ENCODE measurements around the gene PORCN.
A peak's percentile ranks its signal among the peaks of the same experiment; 100 is the strongest.

PORCN gene

GRCh38 chrX:48508400-48509244 is at the start of gene PORCN:
Gene PORCN (plus strand): TSS chrX:48508992. CDS start chrX:48509821, 829 bp downstream.
- DNase-seq, result peak; percentile 25

DNA sequence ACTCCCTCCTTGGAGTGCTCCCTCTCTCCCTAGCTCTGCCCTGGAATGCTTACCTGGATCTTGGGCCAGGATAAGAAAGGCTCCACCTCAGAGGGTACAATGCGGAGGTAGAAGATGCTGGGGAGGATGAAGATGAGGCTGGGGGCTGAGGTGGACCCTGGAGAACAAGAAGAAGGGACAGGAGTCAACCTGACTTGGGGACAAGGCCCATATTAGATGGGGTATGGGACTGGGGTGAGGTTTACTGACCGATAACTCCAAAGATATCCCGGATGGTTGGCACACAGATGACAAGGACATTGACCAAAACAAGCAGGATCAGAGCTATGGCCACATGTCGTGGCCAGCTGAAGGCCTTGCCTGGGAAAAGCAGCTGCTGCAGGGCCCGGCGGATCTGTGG is 49.3 kb upstream of the PORCN start:
- DNase-seq, result no peak

DNA sequence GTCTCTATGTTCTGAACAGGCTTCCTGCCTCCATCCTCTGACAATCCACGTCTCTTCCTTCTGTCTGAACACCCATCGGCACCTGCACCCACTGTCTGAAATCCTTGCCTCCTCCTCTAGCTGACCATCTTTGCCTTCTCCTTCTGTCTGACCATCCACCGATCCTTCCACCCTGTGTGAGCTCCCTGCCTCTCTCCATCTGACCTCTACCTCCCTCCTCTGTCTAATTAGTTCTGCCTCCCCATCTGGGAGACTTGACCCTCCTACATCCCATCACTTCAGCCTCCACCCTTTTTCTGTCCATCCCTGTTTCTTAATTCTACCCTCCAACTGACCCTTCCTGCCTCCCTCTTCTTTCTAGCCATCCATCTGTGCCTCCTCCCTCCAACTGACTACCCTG is 48.8 kb upstream of the PORCN start:
- DNase-seq, result no peak

DNA sequence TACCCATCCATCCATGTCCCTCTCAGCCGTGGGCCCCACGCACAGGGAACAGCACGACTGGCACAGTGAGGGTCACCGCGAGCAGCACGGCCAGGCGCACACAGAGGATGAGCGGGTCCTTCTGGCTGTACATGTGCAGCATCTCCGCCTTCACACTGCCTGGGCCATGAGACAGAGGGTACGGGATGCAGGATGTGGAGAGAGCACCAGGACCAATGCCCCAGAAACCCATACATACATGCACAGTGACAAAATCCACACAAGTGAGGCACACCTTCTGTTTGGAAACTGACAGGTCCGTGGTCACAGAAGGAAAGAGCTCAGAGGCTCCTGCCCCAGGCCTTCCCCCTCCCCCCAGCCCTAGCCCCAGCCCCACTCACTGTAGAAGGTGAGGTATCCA is 48.2 kb upstream of the PORCN start:
- DNase-seq, result no peak

- DNase-seq, result no peak
Observed at GRCh38 chrX:48461830-48462229, 47.0 kb upstream of the PORCN start.

DNA sequence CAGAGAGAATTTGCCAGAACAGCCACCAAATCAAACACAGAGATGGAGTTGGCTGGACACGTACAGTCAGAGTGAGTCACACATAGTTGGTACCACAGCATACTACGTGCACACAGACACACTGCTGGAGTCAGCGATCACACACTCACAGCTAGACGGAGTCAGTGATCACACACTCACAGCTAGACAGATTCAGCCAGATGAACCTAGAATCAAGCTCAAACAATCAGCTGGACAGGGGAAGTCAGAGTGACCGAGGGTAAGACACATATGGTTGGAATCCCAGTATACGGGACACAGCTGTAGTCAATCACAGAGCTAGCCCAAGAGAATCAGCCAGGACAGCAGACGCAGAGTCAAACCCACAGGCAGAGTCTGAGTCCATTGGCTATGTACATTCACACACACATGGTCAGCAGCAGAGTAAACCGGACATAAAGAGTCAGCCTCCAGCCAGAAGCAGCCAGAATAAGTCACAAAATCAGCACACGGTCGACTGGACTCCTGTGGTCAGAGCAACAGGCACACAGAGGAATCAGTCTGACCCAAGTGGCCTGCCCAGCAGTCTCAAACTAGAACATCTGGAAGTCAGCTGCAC is 43.4 kb upstream of the PORCN start:
- no peak for DNase-seq

- DNase-seq, result no peak
Observed at GRCh38 chrX:48466696-48467095, 42.1 kb upstream of the PORCN start.

- no peak for DNase-seq
Observed at GRCh38 chrX:48467281-48467761, 41.5 kb upstream of the PORCN start.

DNA sequence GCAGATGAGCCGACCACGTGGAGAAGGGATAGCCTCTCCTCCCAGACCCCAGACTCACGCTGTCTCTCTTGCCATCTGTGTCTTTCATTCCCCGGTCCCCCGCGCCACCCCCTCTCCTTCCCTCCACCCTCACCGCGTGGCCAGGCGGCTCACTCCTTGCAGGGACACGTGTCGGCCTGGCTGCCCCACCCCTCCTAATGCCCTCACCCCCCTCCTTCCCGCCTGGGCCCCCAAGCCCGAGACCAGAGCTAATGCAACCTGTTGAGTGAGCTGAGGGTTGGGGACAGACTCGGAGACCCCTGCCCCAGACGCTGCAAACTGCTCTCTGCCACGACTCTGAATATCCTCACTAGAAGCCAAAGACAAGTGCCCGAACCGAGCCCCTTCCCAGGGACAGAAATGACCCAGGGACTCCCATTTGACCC is 40.5 kb upstream of the PORCN start:
- DNase-seq, result no peak

- no peak for DNase-seq
Observed at GRCh38 chrX:48468693-48469691, 39.8 kb upstream of the PORCN start.

DNA sequence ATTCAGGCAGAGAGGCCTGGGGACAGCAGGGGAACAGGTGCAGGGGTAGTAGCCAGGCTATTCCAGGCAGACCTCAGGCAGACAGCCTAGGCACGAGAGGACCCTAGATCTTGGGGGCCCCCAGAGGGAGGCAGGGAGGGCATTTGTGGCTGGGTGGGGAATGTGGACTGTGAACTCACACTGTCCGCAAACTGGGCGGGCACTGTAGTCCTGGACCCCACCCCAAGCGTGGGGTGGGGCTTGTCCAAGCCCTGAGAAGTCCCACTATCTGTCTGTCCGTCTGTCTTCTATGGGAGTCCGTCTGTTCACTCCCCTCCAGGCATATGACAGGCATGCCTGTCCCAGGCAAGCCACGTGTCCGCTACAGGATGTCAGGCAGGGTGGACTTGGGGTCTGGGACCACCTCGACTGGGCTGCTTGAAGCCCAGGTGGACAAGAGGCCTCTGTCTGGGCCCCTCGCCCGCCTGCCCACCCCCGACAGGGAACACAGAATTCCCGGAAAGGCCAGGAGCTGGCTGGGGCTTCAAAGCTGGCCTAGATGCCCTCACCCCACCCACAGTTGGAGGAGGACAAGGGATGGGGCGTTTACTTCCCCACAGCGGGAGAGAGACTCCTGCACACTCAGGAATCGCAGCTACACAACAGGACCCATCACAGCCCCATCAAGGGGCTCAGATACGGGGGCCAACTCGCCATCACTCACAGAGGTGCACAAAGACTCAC is 38.5 kb upstream of the PORCN start, which contains the start of gene SLC38A5:
SLC38A5 (minus strand) TSS at position 151 of the 723 bp plus-strand sequence. CDS start 2,336 bp downstream, outside the sequence.
- no peak for DNase-seq

GRCh38 chrX:48470833-48471118 is 38.0 kb upstream of the PORCN start:
- no peak for DNase-seq

- DNase-seq, result no peak
Observed at GRCh38 chrX:48471504-48471903, 37.3 kb upstream of the PORCN start.

GRCh38 chrX:48472225-48472624 is 36.6 kb upstream of the PORCN start:
- DNase-seq, result no peak

- DNase-seq, result no peak
Observed at GRCh38 chrX:48472851-48473703, 35.7 kb upstream of the PORCN start.

DNA sequence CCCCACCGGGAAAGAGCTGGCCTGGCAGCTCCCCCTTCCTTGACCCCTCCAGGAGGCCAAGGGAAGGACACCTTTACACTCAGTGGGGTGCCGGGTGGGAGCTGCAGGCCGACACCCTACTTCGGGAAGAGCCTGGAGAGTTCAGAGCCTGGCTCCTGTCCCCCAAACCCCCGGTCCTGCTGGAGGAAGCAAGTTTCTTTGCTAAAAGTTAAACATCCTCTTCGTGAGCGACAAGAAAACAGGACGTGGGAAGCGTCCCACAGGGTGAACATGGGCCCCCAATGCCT is 35.1 kb upstream of the PORCN start:
- DNase-seq, result no peak

- DNase-seq, result no peak
Observed at GRCh38 chrX:48474127-48474526, 34.7 kb upstream of the PORCN start.

- DNase-seq, result no peak
Observed at GRCh38 chrX:48474581-48474980, 34.2 kb upstream of the PORCN start.

GRCh38 chrX:48475296-48475695 is 33.5 kb upstream of the PORCN start:
- DNase-seq, result no peak

DNA sequence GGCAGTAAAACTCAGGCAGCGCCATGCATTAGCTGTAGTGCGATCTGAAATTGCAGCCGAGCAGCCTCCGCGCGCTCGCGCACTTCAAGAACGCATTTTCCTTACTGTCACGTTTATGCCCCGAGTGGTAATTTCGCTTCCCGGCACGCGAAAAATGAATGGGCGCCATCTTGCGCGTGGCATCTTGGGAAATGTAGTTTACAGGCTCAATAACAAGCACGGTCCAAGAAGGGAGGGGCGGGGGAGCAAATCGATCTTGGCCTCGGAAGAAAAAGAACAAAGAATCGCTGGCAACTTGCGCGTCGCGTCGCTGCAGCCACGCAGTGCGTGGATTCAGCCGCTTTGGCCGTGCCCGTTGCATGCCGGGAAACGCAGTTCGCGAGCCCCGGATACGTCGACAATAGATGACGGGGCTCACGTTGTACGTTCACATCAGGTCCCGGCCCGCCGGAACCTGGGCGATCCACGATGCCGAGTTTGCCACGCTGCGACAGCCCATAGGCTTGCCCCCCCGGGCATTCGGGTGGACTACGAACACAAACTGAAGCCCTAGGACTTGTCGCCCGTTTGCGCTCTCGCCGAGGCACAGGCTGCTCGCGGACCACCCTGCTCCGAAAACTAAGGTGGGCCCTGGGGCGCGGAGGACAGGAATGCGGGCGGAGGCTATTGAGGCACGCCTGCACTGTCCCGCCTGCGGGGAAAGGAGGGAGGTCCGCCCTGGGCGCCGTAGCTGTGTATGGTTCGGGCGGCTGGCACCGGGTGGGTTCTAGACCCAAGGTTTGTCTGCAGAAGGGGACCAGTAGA is 32.8 kb upstream of the PORCN start, which contains the start of gene FTSJ1:
FTSJ1 (plus strand) TSS at position 426 of the 804 bp plus-strand sequence. CDS start 1,849 bp downstream, outside the sequence.
- DNase-seq, result peak; percentile 62

DNA sequence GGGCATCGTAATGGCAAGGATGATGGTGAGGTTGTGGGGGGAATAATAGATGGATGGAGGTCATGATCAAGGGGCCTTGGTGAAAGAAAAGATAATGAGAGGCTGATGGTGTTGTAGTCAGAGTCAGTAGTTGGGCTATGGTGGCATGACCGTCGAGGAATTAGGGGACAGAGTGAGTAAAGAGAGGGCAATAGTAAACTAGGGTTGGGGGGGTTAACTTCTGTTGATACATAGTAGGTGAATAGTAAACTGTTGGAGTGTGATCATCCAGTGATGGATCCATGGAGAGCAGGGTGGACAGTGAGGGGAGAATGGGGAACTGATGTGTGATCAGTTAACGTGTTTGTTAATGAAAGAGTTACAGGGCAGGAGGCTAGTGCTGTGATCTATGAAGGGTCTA is 31.9 kb upstream of the PORCN start:
- no peak for DNase-seq
